NCI-H2081 treated with DMSO at 0.1 percent for 48 hours (cell line): ENCODE measurements around the gene ASRGL1.
"Not testable (repeated sequence)": the region's sequence is repeated elsewhere in the genome, so short reads cannot be mapped to it uniquely, and the experiment has no call there.

ENCODE experiments used
- DNase-seq: peaks from one replicate; lab custom pipeline; 2025; lab: John Stamatoyannopoulos, UW

Gene ASRGL1

DNA sequence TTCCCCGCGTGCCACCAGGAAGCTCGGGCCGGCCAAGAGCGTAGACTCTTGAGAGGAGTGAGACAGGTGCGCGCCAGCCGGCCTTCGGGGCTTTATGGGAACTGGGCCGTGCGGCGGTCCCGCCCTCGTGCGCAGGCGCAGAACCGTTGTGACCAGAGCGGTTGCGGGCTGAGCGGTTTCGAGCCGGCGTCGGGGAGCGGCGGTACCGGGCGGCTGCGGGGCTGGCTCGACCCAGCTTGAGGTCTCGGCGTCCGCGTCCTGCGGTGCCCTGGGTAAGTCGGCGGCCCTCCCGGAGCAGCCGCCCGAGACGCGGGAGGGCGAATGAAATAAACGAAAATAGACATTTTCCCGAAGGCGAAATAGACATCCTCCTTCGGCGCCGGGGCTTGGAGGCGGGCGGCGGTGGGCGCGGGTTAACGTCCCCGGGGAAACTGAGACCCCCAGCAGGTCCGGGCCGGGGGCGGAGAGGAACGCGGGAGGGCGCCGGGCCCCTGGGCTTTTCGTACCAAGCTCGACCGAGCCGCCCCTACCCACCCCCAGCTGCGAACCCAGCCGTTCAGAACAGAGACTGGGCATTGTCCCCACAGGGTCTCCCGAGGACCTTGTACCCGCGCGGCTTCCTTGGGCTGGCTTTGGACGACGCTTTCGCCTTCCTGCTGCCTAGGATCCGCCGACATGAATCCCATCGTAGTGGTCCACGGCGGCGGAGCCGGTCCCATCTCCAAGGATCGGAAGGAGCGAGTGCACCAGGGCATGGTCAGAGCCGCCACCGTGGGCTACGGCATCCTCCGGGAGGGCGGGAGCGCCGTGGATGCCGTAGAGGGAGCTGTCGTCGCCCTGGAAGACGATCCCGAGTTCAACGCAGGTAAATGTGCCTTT is at the start of gene ASRGL1:
Gene ASRGL1 (plus strand): TSS at position 146 of the 879 bp plus-strand sequence. CDS start 530 bp downstream, at position 676.
- peak; percentile 84 for DNase-seq

DNA sequence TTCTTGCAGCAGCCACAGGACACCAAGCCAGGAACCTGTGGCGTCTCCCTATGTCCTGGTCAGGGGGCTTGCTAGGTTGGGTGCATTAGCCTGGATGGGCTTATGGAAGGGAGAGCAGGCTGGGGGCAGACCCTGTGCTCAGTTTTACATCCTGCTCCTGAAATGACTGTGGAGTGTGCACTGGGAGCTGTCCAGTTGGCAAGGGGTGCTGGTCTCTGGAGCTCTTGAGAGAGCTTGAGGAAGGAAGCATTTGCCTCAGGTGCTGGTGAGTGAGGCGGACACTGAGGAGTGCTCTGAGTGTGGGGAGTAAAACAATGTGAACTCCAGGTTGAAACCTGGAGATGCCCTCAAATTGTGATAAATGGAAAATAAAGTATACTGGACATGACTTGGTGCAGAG is 41.7 kb upstream of the ASRGL1 start:
- no peak for DNase-seq

GRCh38 chr11:62298975-62299374 is 38.3 kb upstream of the ASRGL1 start, which contains the start of gene SCGB1D4:
SCGB1D4 (minus strand) TSS chr11:62299075; CDS start chr11:62299010, 65 bp downstream.
- no peak for DNase-seq

DNA sequence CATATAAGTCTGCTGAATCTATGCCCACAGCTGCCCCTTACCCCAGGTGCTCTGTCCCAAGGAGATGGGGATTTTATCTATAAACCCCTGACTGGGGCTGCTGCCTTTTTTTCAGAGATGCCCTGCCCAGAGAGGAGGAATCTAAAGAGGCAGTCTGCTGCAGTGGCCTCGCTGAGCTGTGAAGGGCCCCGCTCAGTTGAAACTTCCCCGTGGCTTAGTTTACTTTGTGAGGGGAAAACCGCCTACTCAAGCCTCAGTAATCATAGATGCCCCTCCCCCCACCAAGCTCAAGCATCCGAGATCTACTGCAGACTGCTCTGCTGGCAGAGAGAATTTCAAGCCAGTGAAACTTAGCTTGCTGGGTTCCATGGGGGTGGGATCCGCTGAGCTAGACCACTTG is 31.0 kb upstream of the ASRGL1 start:
- DNase-seq, result no peak

DNA sequence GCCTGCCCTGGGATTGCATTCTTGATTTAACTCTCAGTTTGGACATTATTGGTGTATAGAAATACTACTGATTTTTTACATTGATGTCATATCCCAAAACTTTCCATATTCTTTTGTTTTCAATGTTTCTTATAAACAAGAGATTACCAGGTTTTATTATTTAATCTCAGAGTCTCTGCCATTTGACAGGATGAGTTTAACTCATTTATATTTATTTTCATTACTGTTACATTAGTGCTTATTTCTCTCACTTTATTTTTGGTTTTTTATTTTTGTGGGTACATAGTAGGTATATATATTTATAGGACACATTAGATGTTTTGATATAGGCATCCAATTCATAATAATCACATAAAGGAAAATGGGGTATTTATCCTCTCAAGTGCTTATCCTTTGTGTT is 29.3 kb upstream of the ASRGL1 start:
- no peak for DNase-seq

GRCh38 chr11:62309991-62310390 is 27.3 kb upstream of the ASRGL1 start:
- no peak for DNase-seq

- no peak for DNase-seq
Measured at GRCh38 chr11:62315431-62315830, 21.8 kb upstream of the ASRGL1 start.

DNA sequence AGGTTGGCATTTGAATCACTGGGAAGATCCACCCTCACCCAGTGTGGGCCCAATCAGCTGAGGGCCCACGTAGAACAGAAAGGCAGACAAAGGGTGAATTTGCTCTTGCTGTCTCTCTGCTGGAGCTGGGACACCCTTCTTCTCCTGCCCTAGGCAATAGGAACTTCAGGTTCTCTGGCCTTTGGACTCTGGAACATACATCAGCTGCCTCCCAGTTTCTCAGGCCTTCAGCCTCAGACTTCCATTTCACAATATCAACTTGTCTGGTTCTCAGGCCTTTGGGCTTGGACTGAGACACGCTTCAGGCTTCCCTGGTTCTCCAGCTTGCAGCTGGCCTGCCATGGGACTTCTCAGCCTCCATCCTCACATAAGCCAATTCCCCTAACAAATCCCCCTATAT is 14.7 kb upstream of the ASRGL1 start:
- no peak for DNase-seq

- no peak for DNase-seq
Measured at GRCh38 chr11:62324731-62325556, 12.3 kb upstream of the ASRGL1 start.

DNA sequence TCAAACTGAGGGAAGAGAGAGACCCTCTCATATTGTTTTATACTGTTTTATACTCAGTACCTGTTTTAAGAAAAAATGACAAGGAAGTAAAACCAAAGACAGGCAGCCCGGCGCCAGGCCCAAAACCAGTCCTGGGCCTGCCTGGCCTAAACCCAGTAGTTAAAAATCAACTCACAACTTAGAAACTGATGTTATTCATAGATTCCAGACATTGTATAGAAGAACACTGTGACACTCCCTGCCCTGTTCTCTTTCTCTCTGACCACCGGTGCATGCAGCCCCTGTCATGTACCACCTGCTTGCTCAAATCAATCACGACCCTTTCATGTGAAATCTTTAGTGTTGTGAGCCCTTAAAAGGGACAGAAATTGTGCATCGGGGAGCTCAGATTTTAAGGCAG is 11.5 kb upstream of the ASRGL1 start:
- DNase-seq, result not testable (repeated sequence)

DNA sequence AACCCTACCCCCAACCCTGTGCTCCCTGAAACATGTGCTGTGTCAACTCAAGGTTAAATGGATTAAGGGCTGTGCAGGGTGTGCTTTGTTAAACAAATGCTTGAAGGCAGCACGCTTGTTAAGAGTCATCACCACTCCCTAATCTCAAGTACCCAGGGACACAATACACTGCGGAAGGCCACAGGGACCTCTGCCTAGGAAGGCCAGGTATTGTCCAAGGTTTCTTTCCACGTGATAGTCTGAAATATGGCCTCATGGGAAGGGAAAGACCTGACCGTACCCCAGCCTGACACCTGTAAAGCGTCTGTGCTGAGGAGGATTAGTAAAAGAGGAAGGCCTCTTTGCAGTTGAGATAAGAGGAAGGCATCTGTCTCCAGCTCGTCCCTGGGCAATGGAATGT is 10.5 kb upstream of the ASRGL1 start:
- DNase-seq, result not testable (repeated sequence)

- DNase-seq, result not testable (repeated sequence)
Measured at GRCh38 chr11:62327541-62327940, 9.7 kb upstream of the ASRGL1 start.

DNA sequence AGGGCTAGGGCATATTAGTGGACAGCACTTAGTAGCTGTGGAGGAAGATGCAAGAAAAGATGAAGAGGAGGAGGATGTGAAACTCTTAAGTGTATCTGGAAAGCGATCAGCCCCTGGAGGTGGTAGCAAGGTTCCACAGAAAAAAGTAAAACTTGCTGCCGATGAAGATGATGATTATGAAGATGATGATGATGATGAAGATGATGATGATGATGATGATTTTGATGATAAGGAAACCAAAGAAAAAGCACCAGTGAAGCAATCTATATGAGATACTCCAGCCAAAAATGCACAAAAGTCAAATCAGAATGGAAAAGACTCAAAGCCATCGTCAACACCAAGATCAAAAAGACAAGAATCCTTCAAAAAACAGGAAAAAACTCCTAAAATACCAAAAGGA is 6.0 kb upstream of the ASRGL1 start:
- not testable (repeated sequence) for DNase-seq

GRCh38 chr11:62333768-62334167 is 3.5 kb upstream of the ASRGL1 start:
- DNase-seq, result no peak

DNA sequence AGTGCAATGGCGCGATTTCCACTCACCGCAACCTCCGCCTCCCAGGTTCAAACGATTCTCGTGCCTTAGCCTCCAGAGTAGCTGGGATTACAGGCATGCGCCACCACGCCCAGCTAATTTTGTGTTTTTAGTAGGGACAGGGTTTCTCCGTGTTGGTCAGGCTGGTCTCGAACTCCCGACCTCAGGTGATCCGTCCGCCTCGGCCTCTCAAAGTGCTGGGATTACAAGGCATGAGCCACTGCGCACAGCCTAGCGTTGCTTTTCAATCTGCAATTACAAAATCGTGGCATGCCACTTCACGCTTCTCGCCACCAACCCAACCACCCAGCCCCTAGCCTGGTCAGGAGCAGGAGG is 322 bp upstream of the ASRGL1 start:
- not testable (repeated sequence) for DNase-seq

DNA sequence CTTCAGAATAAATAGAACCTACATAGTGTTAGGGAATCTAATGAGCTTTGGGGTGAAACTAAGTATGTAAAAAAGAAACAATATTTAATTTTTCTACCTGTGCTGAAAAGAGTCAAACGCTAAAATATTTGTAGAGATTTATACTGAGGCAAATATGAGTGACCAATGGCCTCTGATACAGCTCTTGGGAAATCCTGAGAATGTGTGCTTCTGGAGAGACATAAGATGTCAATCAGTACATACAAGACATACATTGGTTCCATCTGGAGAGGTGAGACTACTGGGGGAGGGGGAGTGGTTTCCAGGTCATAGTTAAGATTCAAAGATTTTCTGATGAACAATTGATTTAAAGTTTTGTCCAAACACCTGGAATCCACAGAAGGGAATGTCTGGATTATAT is 970 bp downstream of the ASRGL1 start:
- DNase-seq, result no peak

GRCh38 chr11:62340269-62340901 is 3.1 kb downstream of the ASRGL1 start:
- no peak for DNase-seq

DNA sequence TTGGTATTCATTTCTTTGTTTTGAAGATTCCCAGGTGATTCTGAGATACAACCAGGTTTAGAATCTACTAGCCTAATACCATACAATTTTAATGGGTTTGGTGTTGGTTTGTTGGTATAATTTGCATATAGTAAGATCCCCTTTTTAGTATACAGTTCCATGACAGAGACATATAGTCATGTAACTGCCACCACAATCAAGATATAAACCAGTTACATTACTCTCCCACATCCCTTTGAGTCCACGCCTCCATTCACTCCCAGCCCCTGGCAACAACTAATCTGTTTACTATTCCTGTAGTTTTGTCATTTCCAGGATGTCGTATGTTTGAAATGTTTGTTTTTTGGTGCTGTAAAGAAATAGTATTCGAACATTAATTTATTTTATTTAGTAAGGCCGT is 4.3 kb downstream of the ASRGL1 start:
- DNase-seq, result no peak

DNA sequence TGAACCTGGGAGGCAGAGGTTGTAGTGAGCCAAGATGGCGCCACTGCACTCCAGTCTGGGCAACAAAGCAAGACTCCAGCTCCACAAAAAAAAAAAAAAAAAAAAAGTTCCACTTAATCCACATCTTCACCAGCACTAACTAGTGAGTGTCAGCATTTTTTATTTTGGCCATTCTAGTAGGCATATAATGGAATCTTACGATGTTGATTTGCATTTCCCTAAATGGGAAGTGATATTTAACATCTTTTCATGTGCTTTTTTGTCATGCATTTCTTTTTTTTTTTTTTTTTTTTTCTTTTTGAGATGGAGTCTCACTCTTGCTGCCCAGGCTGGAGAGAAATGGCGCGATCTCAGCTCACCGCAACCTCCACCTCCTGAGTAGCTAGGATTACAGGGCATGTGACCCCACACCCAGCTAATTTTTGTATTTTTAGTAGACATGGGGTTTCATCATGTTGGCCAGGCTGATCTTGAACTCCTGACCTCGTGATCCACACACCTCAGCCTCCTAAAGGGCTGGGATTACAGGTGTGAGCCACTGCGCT is 6.5 kb downstream of the ASRGL1 start:
- DNase-seq, result not testable (repeated sequence)

- DNase-seq, result no peak
Measured at GRCh38 chr11:62344210-62344609, 7.0 kb downstream of the ASRGL1 start.

GRCh38 chr11:62345861-62346260 is 8.6 kb downstream of the ASRGL1 start:
- no peak for DNase-seq
